ENCODE results near the gene PCDHGB3.

- TF ChIP-seq CTCF (IDR thresholded peaks at IDR 0.05), result no peak
- TF ChIP-seq RXRA (IDR thresholded peaks at IDR 0.05; ENCODE audit: borderline replicate concordance, low read depth), result no peak
- TF ChIP-seq NRF1 (IDR thresholded peaks at IDR 0.05; ENCODE audit: low read depth, low read length), result no peak
- TF ChIP-seq MAX (IDR thresholded peaks at IDR 0.05; ENCODE audit: low read depth), result no peak
- no peak for TF ChIP-seq YY1 (IDR thresholded peaks at IDR 0.05; ENCODE audit: low read depth)
- no peak for TF ChIP-seq EP300 (IDR thresholded peaks at IDR 0.05; ENCODE audit: borderline replicate concordance in 1 of 2, low read depth in 1 of 2, low read length in 1 of 2)
- no peak for TF ChIP-seq RAD21 (IDR thresholded peaks at IDR 0.05; ENCODE audit: low read length)
- no peak for TF ChIP-seq NFIC (IDR thresholded peaks at IDR 0.05; ENCODE audit: borderline replicate concordance)
- no peak for TF ChIP-seq TEAD4 (IDR thresholded peaks at IDR 0.05; ENCODE audit: borderline replicate concordance, insufficient read depth)
Measured at GRCh38 chr5:141356950-141357349, 13.1 kb upstream of the PCDHGB3 start.

Measured in SK-N-SH (cell line).